H1 (cell line): ENCODE data around the gene FGFRL1.

Experiments
- CEBPB ChIP-seq: IDR thresholded peaks from 2 replicates; pipeline ENCODE4 v1.6.1; 2012; ENCODE audit warnings: low read depth, low read length
- EP300 ChIP-seq, 2 experiments: IDR thresholded peaks; 1 replicate in 1 of 2; 2 replicates in 1 of 2; pipeline ENCODE4 v1.6.1; 2011 to 2012; ENCODE audit warnings: low read depth in 2 of 2, low read length in 2 of 2, mild to moderate bottlenecking in 2 of 2, borderline replicate concordance in 1 of 2, inconsistent platforms in 1 of 2, moderate library complexity in 1 of 2
- POLR2A ChIP-seq, 2 experiments: IDR thresholded peaks; 1 replicate in 1 of 2; 2 replicates in 1 of 2; pipeline ENCODE4 v1.6.1; 2011; ENCODE audit warnings: low read depth in 2 of 2, low read length in 2 of 2, mild to moderate bottlenecking in 2 of 2; ENCODE audit errors: control extremely low read depth in 1 of 2
- TCF12 ChIP-seq: IDR thresholded peaks from 2 replicates; pipeline ENCODE4 v1.6.1; 2011; ENCODE audit warnings: low read depth, mild to moderate bottlenecking, low read length
- TF ChIP-seq, protein P1 (sequence below), 3 experiments: IDR thresholded peaks; 1 replicate in 2 of 3; 2 replicates in 1 of 3; pipeline versions ENCODE4 v1.5.1 to v1.6.1; 2011; ENCODE audit warnings: low read length in 3 of 3, mild to moderate bottlenecking in 3 of 3, inconsistent platforms in 2 of 3, low read depth in 1 of 3, moderate library complexity in 1 of 3; ENCODE audit not compliant: insufficient read depth in 1 of 3; ENCODE audit errors: control extremely low read depth in 1 of 3

DNA sequence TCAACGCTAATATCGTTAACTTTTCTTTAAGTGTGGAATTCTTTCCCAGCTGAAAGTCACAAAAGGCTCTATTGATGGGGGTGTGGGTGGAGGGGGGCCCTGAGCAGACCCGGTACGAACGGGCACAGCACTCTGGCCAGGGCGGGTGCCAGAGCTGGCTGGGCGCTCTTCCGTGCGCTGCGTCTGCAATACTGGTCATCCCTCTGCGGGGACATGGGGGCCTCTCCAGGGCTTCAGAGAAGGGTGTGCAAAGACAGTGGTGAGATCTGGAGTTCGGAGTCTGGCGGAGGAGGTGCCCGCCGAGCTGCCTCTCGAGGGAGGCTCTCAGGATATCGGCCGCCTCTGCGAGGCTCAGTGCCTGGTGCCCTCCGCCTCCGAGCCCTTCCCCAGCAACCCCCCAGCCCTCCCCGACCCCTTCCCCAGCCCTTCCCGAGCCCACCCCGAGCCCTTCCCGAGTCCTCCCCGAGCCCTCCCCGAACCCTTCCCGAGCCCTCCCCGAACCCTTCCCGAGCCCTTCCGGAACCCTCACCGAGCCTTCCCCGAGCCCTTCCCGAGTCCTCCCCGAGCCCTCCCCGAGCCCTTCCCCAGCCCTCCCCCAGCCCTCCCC, 34.3 kb downstream of the FGFRL1 start:
- TF ChIP-seq POLR2A (IDR thresholded peaks at IDR 0.05; ENCODE audit: control extremely low read depth in 1 of 2, low read depth in 2 of 2, low read length in 2 of 2) (no peak), EP300 (IDR thresholded peaks at IDR 0.05; ENCODE audit: borderline replicate concordance in 1 of 2, low read depth in 2 of 2, low read length in 2 of 2) (no peak), CEBPB (no peak), TCF12 (no peak)
- TF ChIP-seq, protein P1, sequence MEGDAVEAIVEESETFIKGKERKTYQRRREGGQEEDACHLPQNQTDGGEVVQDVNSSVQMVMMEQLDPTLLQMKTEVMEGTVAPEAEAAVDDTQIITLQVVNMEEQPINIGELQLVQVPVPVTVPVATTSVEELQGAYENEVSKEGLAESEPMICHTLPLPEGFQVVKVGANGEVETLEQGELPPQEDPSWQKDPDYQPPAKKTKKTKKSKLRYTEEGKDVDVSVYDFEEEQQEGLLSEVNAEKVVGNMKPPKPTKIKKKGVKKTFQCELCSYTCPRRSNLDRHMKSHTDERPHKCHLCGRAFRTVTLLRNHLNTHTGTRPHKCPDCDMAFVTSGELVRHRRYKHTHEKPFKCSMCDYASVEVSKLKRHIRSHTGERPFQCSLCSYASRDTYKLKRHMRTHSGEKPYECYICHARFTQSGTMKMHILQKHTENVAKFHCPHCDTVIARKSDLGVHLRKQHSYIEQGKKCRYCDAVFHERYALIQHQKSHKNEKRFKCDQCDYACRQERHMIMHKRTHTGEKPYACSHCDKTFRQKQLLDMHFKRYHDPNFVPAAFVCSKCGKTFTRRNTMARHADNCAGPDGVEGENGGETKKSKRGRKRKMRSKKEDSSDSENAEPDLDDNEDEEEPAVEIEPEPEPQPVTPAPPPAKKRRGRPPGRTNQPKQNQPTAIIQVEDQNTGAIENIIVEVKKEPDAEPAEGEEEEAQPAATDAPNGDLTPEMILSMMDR (IDR thresholded peaks at IDR 0.05; ENCODE audit: control extremely low read depth in 1 of 3, insufficient read depth in 1 of 3, low read depth in 1 of 3, low read length in 3 of 3) = no peak
